Loucy (cell line): ENCODE results near the gene ZNF853.

ENCODE experiments used
- H2AFZ ChIP-seq: fragments of 200-600 bp; sonication (generic); 2 replicates; pipeline ENCODE4 v1.6.0; 2016; ENCODE audit warnings: antibody characterized with exemption, mild to moderate bottlenecking, low read length, moderate library complexity
- H3F3A ChIP-seq: fragments of 200-600 bp; 2 replicates; pipeline ENCODE4 v1.6.0; 2016; ENCODE audit warnings: antibody characterized with exemption, low read depth, mild to moderate bottlenecking
- H3K27me3 ChIP-seq: fragments of 200-600 bp; sonication (generic); 2 replicates; pipeline ENCODE4 v1.6.1; 2014; ENCODE audit warnings: low read length, mild to moderate bottlenecking; ENCODE audit not compliant: insufficient read depth, poor library complexity, severe bottlenecking
- H3K36me3 ChIP-seq: fragments of 200-600 bp; sonication (generic); 2 replicates; pipeline ENCODE4 v1.6.1; 2016; ENCODE audit warnings: low read length; ENCODE audit not compliant: insufficient read depth
- H3K4me1 ChIP-seq: fragments of 200-600 bp; sonication (generic); 2 replicates; pipeline ENCODE4 v1.5.1; 2014; ENCODE audit warnings: low read length, mild to moderate bottlenecking; ENCODE audit not compliant: insufficient read depth, poor library complexity, severe bottlenecking
- H3K4me2 ChIP-seq: fragments of 200-600 bp; sonication (generic); 2 replicates; pipeline ENCODE4 v1.6.0; 2014; ENCODE audit warnings: antibody characterized with exemption, low read length, low read depth, mild to moderate bottlenecking; ENCODE audit not compliant: poor library complexity, severe bottlenecking
- H3K4me3 ChIP-seq: fragments of 200-600 bp; sonication (generic); 2 replicates; pipeline ENCODE4 v1.5.1; 2014; ENCODE audit warnings: low read length, mild to moderate bottlenecking, mixed read lengths; ENCODE audit not compliant: poor library complexity, severe bottlenecking
- H3K79me2 ChIP-seq: fragments of 200-600 bp; sonication (generic); 2 replicates; pipeline ENCODE4 v1.6.1; 2014; ENCODE audit warnings: low read length; ENCODE audit not compliant: insufficient read depth
- H3K9ac ChIP-seq: fragments of 200-600 bp; sonication (generic); 2 replicates; pipeline ENCODE4 v1.6.0; 2014; ENCODE audit warnings: mild to moderate bottlenecking, low read depth, low read length, moderate library complexity; ENCODE audit not compliant: poor library complexity, severe bottlenecking
- H3K9me2 ChIP-seq: fragments of 200-600 bp; sonication (generic); replicated peaks from 2 replicates; pipeline ENCODE4 v1.6.1; 2016; ENCODE audit warnings: low read depth, low read length, mixed read lengths
- H3K9me3 ChIP-seq: fragments of 200-600 bp; sonication (generic); 2 replicates; pipeline ENCODE4 v1.6.1; 2014; ENCODE audit warnings: mild to moderate bottlenecking, antibody characterized with exemption, low read length, low read depth; ENCODE audit not compliant: insufficient read depth
- H4K20me1 ChIP-seq: fragments of 200-600 bp; sonication (generic); 2 replicates; pipeline ENCODE4 v1.6.0; 2014; ENCODE audit warnings: antibody characterized with exemption, low read length, mild to moderate bottlenecking; ENCODE audit not compliant: insufficient read depth, poor library complexity, severe bottlenecking
- EZH2phosphoT487 ChIP-seq: fragments of 200-600 bp; IDR thresholded peaks from 2 replicates; pipeline ENCODE4 v1.6.1; 2018; ENCODE audit warnings: antibody characterized with exemption, mild to moderate bottlenecking, moderate library complexity, borderline replicate concordance
- TF ChIP-seq, protein P1 (sequence below): fragments of 200-600 bp; sonication (generic); conservative IDR thresholded peaks from 2 replicates; pipeline ENCODE4 v1.5.1; 2014; ENCODE audit warnings: mild to moderate bottlenecking, antibody characterized with exemption, low read length

Gene ZNF853

DNA sequence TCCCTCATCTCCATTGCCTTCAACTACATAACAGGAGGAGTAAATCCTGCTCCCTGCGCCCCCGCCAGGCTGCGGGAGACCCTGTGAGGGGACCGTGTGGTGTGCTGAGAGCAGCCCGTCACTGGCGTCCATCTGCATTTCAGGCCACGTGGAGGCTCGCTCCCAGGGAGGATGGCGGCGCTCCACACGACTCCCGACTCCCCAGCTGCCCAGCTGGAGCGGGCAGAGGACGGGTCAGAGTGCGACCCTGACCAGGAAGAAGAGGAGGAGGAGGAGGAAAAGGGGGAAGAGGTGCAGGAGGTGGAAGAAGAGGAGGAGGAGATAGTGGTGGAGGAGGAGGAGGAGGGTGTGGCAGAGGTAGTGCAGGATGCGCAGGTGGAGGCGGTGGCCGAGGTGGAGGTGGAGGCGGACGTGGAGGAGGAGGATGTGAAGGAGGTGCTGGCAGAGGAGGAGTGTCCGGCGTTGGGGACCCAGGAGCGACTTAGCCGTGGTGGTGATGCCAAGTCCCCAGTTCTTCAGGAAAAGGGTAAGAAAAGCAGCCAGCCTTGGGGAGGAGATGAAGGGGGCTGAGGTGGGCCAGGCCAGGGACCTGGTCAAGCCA is 26.9 kb downstream of the ZNF853 start:
- Histone ChIP-seq H3K79me2 (peaks cover 41% of the 10 kb centered on the region), H4K20me1 (peaks cover 33% of the 10 kb centered on the region), H3K9ac (no peak overlapping the region), H3K9me2 (no peaks in the 10 kb centered on the region), H3K4me1 (peaks cover 25% of the 10 kb centered on the region), H3K36me3 (peaks cover 47% of the 10 kb centered on the region; the same call in 1 of the 2 replicates), H3K27me3 (no peaks in the 10 kb centered on the region), H2AFZ (no peak overlapping the region), H3K4me2 (no peak overlapping the region), H3K4me3 (no peak overlapping the region), H3F3A (no peaks in the 10 kb centered on the region), H3K9me3 (no peaks in the 10 kb centered on the region)
- TF ChIP-seq EZH2phosphoT487, result no peak
- TF ChIP-seq, protein P1, sequence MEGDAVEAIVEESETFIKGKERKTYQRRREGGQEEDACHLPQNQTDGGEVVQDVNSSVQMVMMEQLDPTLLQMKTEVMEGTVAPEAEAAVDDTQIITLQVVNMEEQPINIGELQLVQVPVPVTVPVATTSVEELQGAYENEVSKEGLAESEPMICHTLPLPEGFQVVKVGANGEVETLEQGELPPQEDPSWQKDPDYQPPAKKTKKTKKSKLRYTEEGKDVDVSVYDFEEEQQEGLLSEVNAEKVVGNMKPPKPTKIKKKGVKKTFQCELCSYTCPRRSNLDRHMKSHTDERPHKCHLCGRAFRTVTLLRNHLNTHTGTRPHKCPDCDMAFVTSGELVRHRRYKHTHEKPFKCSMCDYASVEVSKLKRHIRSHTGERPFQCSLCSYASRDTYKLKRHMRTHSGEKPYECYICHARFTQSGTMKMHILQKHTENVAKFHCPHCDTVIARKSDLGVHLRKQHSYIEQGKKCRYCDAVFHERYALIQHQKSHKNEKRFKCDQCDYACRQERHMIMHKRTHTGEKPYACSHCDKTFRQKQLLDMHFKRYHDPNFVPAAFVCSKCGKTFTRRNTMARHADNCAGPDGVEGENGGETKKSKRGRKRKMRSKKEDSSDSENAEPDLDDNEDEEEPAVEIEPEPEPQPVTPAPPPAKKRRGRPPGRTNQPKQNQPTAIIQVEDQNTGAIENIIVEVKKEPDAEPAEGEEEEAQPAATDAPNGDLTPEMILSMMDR, result no peak

DNA sequence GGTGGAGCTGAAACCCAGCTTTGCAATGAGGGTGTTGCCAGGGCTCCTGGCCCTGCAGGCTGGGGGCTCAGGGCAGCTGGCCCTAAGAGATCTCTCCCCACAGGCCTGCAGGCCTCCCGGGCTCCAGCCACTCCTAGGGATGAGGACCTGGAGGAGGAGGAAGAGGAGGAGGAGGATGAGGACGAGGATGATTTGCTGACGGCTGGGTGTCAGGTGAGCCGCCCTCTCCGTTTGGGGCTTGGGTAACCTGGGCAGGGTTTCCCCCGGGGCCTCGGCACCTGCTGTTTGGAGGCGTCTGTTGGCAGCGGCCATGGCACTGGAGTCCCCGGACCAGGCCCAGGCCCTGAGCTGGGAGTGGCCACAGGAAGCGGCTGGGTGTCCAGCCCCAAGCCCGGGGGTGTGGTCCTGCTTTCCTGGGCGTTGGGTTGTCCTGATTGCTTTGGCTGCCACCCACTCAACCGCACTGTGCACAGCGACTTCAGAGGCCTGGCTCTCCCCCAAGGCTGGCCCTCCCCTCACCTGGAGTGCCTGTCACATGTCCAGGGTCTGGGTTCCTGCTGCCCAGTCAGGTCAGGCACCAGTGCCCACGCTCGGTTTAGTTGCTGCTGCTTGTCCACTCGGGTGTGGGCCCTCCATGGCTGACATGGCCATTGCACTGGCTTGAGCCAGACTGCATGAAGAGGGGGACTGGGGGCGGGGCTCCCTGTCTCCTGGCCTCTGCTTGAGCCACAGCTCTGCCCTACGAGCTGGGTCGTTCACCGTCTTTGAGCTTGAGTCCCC is 27.6 kb downstream of the ZNF853 start:
- Histone ChIP-seq H3F3A (no peaks in the 10 kb centered on the region), H3K79me2 (peaks cover 42% of the 10 kb centered on the region), H4K20me1 (peaks cover 31% of the 10 kb centered on the region), H3K27me3 (no peaks in the 10 kb centered on the region), H3K9me2 (no peaks in the 10 kb centered on the region), H2AFZ (no peak overlapping the region), H3K36me3 (peaks cover 48% of the 10 kb centered on the region; the same call in 1 of the 2 replicates), H3K4me3 (no peak overlapping the region), H3K4me2 (no peak overlapping the region), H3K9me3 (no peaks in the 10 kb centered on the region), H3K4me1 (peaks cover 22% of the 10 kb centered on the region), H3K9ac (no peak overlapping the region)
- TF ChIP-seq EZH2phosphoT487, result no peak
- TF ChIP-seq, protein P1, result no peak

DNA sequence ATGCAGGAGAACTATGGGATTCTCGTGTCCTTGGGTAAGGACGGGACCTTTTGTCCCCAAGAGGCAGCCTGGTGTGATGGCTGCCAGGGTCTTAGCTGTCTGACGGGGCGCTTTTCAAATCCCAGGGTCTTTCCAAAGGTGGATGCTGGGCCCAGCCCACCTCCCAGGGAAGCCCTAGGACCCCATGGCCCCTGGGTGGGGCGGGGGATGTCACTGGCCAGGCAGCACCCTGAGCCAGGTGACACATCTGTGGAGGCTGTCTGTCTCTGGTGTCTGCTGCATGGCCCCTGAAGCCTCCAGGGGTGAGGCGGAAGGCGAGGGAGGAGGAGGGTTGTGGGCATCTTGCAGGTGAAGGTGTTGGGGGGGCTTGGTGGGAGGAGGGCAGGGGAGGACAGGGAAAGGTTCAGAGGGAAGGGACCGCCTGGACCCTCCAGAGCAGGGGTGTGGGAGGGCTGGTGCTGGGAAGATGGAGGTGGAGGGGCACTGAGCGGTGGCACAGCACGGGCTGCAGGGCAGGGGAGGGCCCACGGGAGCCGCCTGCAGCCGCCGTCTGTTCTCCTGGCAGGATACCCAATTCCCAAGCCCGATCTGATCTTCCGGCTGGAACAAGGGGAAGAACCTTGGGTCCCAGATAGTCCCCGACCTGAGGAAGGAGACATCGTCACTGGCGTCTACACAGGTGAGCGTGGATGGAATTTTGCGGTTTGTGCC is 28.7 kb downstream of the ZNF853 start:
- Histone ChIP-seq H3K27me3 (no peaks in the 10 kb centered on the region), H4K20me1 (peaks cover 22% of the 10 kb centered on the region)

More for the DNA sequence above, 28.7 kb downstream of the ZNF853 start:
- Histone ChIP-seq H3K9me3 (no peaks in the 10 kb centered on the region), H3K4me1 (peaks cover 12% of the 10 kb centered on the region), H3K9me2 (no peaks in the 10 kb centered on the region), H3F3A (no peaks in the 10 kb centered on the region), H3K9ac (no peak overlapping the region), H2AFZ (no peak overlapping the region), H3K79me2 (peaks cover 35% of the 10 kb centered on the region; the same call in 1 of the 2 replicates), H3K4me2 (no peak overlapping the region), H3K36me3 (peaks cover 48% of the 10 kb centered on the region; the same call in 1 of the 2 replicates), H3K4me3 (no peak overlapping the region)
- no peak for TF ChIP-seq EZH2phosphoT487
- TF ChIP-seq, protein P1, result no peak
